ENCODE data around the gene IP6K1. TPM values are rescaled to one million over a fixed set of nuclear protein-coding genes. Genes with fewer than 3 reads are reported as not detected.

Gene IP6K1
- total and polyA plus RNA-seq, 10 of the 15 experiments (the other 5 are each of a cell fraction or from before 2014, with no cell fraction given), result 1.3 to 30.6 (median 18.2) TPM

DNA sequence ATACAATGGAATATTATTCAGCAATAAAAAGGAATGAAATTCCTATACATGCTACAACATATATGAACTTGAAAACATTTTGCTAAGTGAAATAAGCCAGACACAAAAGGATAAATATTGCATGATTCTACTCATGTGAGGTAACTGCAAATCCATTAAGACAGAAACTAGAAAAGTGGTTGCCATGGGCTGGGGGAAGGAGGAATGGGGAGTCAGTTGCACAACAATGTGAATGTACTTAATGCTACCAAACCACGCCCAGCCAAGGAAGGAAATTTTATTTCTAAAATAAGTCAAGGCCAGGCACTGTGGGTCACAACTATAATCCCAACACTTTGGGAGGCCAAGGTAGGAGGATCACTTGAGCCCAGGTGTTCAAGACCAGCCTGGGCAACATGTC is 52.8 kb downstream of the IP6K1 start:
- Histone ChIP-seq H4K20me1 (ENCODE audit: control insufficient read depth, insufficient read depth) (no peaks in the 10 kb centered on the region), H3K27me3 (replicated peaks in 1 of 2; ENCODE audit: control insufficient read depth in 2 of 2, insufficient read depth in 2 of 2, low read length in 1 of 2) (no peaks in the 10 kb centered on the region), H3K9me3 (replicated peaks; ENCODE audit: control insufficient read depth, insufficient read depth, low read length) (no peaks in the 10 kb centered on the region), H3K4me3 (no peak overlapping the region), H3K9ac (ENCODE audit: control insufficient read depth, insufficient read depth, low read length) (no peak overlapping the region), H3K36me3 (ENCODE audit: control insufficient read depth in 2 of 2, insufficient read depth in 2 of 2, low read length in 1 of 2) (peaks cover 13 to 17% of the 10 kb centered on the region in 2 experiments; a peak in 3 of 4 replicates), H3K79me2 (ENCODE audit: control insufficient read depth, insufficient read depth, low read length) (no peaks in the 10 kb centered on the region), H3K4me2 (ENCODE audit: control insufficient read depth, insufficient read depth) (no peak overlapping the region), H3K4me1 (ENCODE audit: control insufficient read depth, insufficient read depth, low read length) (no peaks in the 10 kb centered on the region), H3K27ac (ENCODE audit: control insufficient read depth, insufficient read depth) (no peak overlapping the region), H2AFZ (ENCODE audit: control insufficient read depth, low read depth, low read length) (no peak overlapping the region)
- 88% methylated on average over 1 of the region's 1 CpG for WGBS (ENCODE audit: insufficient coverage, insufficient replicate concordance, low lambda C conversion rate, missing lambda C conversion rate)
- ChIA-PET RAD21 (ENCODE audit: unreplicated experiment) (no interaction called here), POLR2A (no interaction called here), SMC1A (ENCODE audit: uncharacterized antibody, unreplicated experiment) (no interaction called here), CTCF (no interaction called here)
- ATAC-seq (no peak), DNase-seq (ENCODE audit: low read depth, low spot score) (no peak), FAIRE-seq (no peak)
- BruUV-seq (replicated peaks), result no TSS peak
- no peak for TF ChIP-seq BACH1 (IDR thresholded peaks at IDR 0.05; ENCODE audit: borderline replicate concordance)
- TF ChIP-seq BHLHE40 (IDR thresholded peaks at IDR 0.05; ENCODE audit: borderline replicate concordance in 1 of 2, low read depth in 2 of 2, low read length in 1 of 2), result no peak
- intact Hi-C loops (cut with micrococcal nuclease; ENCODE audit: unreplicated experiment) (no loop called here), in situ Hi-C loops (cut with MboI) (no loop called here)

DNA sequence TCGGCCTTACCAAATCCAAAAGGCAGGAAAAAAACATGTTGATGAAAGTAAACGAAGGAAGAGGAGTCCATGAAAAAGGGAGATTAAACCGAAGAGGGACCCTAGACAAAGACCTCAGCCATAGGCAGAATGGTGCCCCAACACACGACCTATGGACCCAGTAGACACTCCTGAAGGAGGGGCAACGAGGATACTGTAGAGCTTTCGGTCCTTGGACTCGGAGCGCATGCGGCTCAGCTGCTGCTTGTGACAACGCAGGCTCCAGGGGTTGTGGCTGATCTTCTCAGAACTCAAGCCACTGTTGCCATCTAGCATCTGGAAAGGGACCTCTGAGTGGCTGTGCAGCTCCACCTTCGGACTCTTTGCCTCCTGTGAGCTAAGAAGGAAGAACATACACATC is 53.7 kb downstream of the IP6K1 start:
- H3K4me1 ChIP-seq (ENCODE audit: control insufficient read depth, insufficient read depth, low read length), result no peaks in the 10 kb centered on the region
- in situ Hi-C loops (cut with MboI) (no loop called here), intact Hi-C loops (cut with micrococcal nuclease; ENCODE audit: unreplicated experiment) (no loop called here)
- no peaks in the 10 kb centered on the region for H4K20me1 ChIP-seq (ENCODE audit: control insufficient read depth, insufficient read depth)
- no peak overlapping the region for H3K9ac ChIP-seq (ENCODE audit: control insufficient read depth, insufficient read depth, low read length)
- no peak overlapping the region for H2AFZ ChIP-seq (ENCODE audit: control insufficient read depth, low read depth, low read length)
- no peak overlapping the region for H3K27ac ChIP-seq (ENCODE audit: control insufficient read depth, insufficient read depth)
- no TSS peak for BruUV-seq (replicated peaks)
- H3K79me2 ChIP-seq (ENCODE audit: control insufficient read depth, insufficient read depth, low read length), result no peaks in the 10 kb centered on the region
- H3K36me3 ChIP-seq (ENCODE audit: control insufficient read depth in 2 of 2, insufficient read depth in 2 of 2, low read length in 1 of 2), result peaks cover 9 to 10% of the 10 kb centered on the region in 2 experiments; a peak in 3 of 4 replicates
- ChIA-PET POLR2A (no interaction called here), RAD21 (ENCODE audit: unreplicated experiment) (no interaction called here), CTCF (no interaction called here), SMC1A (ENCODE audit: uncharacterized antibody, unreplicated experiment) (no interaction called here)
- no peak for DNase-seq (ENCODE audit: low read depth, low spot score)
- H3K4me3 ChIP-seq, result no peak overlapping the region
- no peak for ATAC-seq
- no peak overlapping the region for H3K4me2 ChIP-seq (ENCODE audit: control insufficient read depth, insufficient read depth)
- H3K9me3 ChIP-seq (replicated peaks; ENCODE audit: control insufficient read depth, insufficient read depth, low read length), result no peaks in the 10 kb centered on the region
- no peaks in the 10 kb centered on the region for H3K27me3 ChIP-seq (replicated peaks in 1 of 2; ENCODE audit: control insufficient read depth in 2 of 2, insufficient read depth in 2 of 2, low read length in 1 of 2)
- no peak for FAIRE-seq
- WGBS (ENCODE audit: insufficient coverage, insufficient replicate concordance, low lambda C conversion rate, missing lambda C conversion rate), result 85% methylated on average over 11 of the region's 11 CpGs
- TF ChIP-seq ZZZ3 (IDR thresholded peaks at IDR 0.05; ENCODE audit: control insufficient read depth, insufficient read length, low read depth) (no peak), ZNF274 (IDR thresholded peaks at IDR 0.05; ENCODE audit: insufficient read depth, insufficient read length) (no peak), BCL11A (IDR thresholded peaks at IDR 0.05; ENCODE audit: low read depth, low read length) (no peak), ZNF217 (IDR thresholded peaks at IDR 0.05) (no peak), POU2F2 (IDR thresholded peaks at IDR 0.05; ENCODE audit: borderline replicate concordance, low read depth, low read length) (no peak), IKZF2 (IDR thresholded peaks at IDR 0.05) (no peak), MEF2A (IDR thresholded peaks at IDR 0.05; ENCODE audit: insufficient read depth, low read depth, low read length) (no peak)
- TF ChIP-seq, protein P1, sequence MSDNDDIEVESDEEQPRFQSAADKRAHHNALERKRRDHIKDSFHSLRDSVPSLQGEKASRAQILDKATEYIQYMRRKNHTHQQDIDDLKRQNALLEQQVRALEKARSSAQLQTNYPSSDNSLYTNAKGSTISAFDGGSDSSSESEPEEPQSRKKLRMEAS (IDR thresholded peaks at IDR 0.05; ENCODE audit: low read depth, low read length), result no peak
- TF ChIP-seq, protein P2, sequence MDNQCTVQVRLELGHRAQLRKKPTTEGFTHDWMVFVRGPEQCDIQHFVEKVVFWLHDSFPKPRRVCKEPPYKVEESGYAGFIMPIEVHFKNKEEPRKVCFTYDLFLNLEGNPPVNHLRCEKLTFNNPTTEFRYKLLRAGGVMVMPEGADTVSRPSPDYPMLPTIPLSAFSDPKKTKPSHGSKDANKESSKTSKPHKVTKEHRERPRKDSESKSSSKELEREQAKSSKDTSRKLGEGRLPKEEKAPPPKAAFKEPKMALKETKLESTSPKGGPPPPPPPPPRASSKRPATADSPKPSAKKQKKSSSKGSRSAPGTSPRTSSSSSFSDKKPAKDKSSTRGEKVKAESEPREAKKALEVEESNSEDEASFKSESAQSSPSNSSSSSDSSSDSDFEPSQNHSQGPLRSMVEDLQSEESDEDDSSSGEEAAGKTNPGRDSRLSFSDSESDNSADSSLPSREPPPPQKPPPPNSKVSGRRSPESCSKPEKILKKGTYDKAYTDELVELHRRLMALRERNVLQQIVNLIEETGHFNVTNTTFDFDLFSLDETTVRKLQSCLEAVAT (IDR thresholded peaks at IDR 0.05), result no peak
- TF ChIP-seq, protein P3, sequence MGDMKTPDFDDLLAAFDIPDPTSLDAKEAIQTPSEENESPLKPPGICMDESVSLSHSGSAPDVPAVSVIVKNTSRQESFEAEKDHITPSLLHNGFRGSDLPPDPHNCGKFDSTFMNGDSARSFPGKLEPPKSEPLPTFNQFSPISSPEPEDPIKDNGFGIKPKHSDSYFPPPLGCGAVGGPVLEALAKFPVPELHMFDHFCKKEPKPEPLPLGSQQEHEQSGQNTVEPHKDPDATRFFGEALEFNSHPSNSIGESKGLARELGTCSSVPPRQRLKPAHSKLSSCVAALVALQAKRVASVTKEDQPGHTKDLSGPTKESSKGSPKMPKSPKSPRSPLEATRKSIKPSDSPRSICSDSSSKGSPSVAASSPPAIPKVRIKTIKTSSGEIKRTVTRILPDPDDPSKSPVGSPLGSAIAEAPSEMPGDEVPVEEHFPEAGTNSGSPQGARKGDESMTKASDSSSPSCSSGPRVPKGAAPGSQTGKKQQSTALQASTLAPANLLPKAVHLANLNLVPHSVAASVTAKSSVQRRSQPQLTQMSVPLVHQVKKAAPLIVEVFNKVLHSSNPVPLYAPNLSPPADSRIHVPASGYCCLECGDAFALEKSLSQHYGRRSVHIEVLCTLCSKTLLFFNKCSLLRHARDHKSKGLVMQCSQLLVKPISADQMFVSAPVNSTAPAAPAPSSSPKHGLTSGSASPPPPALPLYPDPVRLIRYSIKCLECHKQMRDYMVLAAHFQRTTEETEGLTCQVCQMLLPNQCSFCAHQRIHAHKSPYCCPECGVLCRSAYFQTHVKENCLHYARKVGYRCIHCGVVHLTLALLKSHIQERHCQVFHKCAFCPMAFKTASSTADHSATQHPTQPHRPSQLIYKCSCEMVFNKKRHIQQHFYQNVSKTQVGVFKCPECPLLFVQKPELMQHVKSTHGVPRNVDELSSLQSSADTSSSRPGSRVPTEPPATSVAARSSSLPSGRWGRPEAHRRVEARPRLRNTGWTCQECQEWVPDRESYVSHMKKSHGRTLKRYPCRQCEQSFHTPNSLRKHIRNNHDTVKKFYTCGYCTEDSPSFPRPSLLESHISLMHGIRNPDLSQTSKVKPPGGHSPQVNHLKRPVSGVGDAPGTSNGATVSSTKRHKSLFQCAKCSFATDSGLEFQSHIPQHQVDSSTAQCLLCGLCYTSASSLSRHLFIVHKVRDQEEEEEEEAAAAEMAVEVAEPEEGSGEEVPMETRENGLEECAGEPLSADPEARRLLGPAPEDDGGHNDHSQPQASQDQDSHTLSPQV (IDR thresholded peaks at IDR 0.05), result no peak
